ENCODE measurements around the gene RAB19.

The RAB19 gene

GRCh38 chr7:140446467-140446866, 42.6 kb downstream of the RAB19 start:
- no peak overlapping the region for H2BK120ac ChIP-seq (ENCODE audit: insufficient read depth, low read length, poor library complexity)
- DNase-seq: no peak
- no peak overlapping the region for H3K27ac ChIP-seq (ENCODE audit: low read depth, low read length)
- WGBS (ENCODE audit: extremely low coverage, insufficient coverage, insufficient read length): no CpG with 5 or more reads among the region's 11 CpGs
- H3K18ac ChIP-seq (ENCODE audit: low read length): no peak overlapping the region
- H3K36me3 ChIP-seq (ENCODE audit: control insufficient read depth in 1 of 2, insufficient read depth in 2 of 2, low read length in 2 of 2): no peaks in the 10 kb centered on the region
- H3K79me1 ChIP-seq (ENCODE audit: low read length): no peaks in the 10 kb centered on the region
- H4K8ac ChIP-seq (ENCODE audit: low read depth, low read length): no peak overlapping the region
- no peak overlapping the region for H3K23ac ChIP-seq (ENCODE audit: low read length)
- peaks cover 0 to 2% of the 10 kb centered on the region in 2 experiments for H3K4me1 ChIP-seq (ENCODE audit: control insufficient read depth in 1 of 2, insufficient read depth in 2 of 2, low read length in 2 of 2)
- no peak overlapping the region for H3K14ac ChIP-seq (ENCODE audit: low read length)
- no peak overlapping the region for H3K4ac ChIP-seq (ENCODE audit: low read depth, low read length)
- no peak overlapping the region for H3K9ac ChIP-seq (ENCODE audit: low read length)
- H3K9me3 ChIP-seq (ENCODE audit: insufficient read depth, low read depth, low read length): no peaks in the 10 kb centered on the region
- H2AFZ ChIP-seq (ENCODE audit: insufficient read depth, low read length, poor library complexity): no peak overlapping the region
- no peak overlapping the region for H2AK5ac ChIP-seq (ENCODE audit: low read length)
- no peak overlapping the region for H2BK5ac ChIP-seq (ENCODE audit: low read depth, low read length, poor library complexity)
- no peaks in the 10 kb centered on the region for H3K27me3 ChIP-seq (ENCODE audit: insufficient read depth, low read length)
- H4K91ac ChIP-seq (ENCODE audit: low read depth, low read length): no peak overlapping the region
- no peaks in the 10 kb centered on the region for H3K79me2 ChIP-seq (ENCODE audit: control insufficient read depth, insufficient read depth, low read length, poor library complexity)
- H2BK12ac ChIP-seq (ENCODE audit: low read length): no peak overlapping the region
- no peak overlapping the region for H4K12ac ChIP-seq (ENCODE audit: low read depth, low read length)
- no peak overlapping the region for H3K4me2 ChIP-seq (ENCODE audit: low read length)
- H3K4me3 ChIP-seq (ENCODE audit: low read depth, low read length): no peak overlapping the region

- H3K18ac ChIP-seq (ENCODE audit: low read length): no peak overlapping the region
- H3K4me3 ChIP-seq (ENCODE audit: low read depth, low read length): no peak overlapping the region
- no CpG with 5 or more reads among the region's 7 CpGs for WGBS (ENCODE audit: extremely low coverage, insufficient coverage, insufficient read length)
- H3K27me3 ChIP-seq (ENCODE audit: insufficient read depth, low read length): no peaks in the 10 kb centered on the region
- no peak overlapping the region for H3K14ac ChIP-seq (ENCODE audit: low read length)
- DNase-seq: no peak
- no peak overlapping the region for H2BK5ac ChIP-seq (ENCODE audit: low read depth, low read length, poor library complexity)
- no peaks in the 10 kb centered on the region for H3K36me3 ChIP-seq (ENCODE audit: control insufficient read depth in 1 of 2, insufficient read depth in 2 of 2, low read length in 2 of 2)
- no peak overlapping the region for H2BK120ac ChIP-seq (ENCODE audit: insufficient read depth, low read length, poor library complexity)
- no peak overlapping the region for H3K9ac ChIP-seq (ENCODE audit: low read length)
- H3K4ac ChIP-seq (ENCODE audit: low read depth, low read length): no peak overlapping the region
- no peak overlapping the region for H2AFZ ChIP-seq (ENCODE audit: insufficient read depth, low read length, poor library complexity)
- H3K23ac ChIP-seq (ENCODE audit: low read length): no peak overlapping the region
- H2AK5ac ChIP-seq (ENCODE audit: low read length): no peak overlapping the region
- no peak overlapping the region for H2BK12ac ChIP-seq (ENCODE audit: low read length)
- no peaks in the 10 kb centered on the region for H3K79me1 ChIP-seq (ENCODE audit: low read length)
- no peak overlapping the region for H4K91ac ChIP-seq (ENCODE audit: low read depth, low read length)
- H3K27ac ChIP-seq (ENCODE audit: low read depth, low read length): no peak overlapping the region
- H3K4me2 ChIP-seq (ENCODE audit: low read length): no peak overlapping the region
- no peaks in the 10 kb centered on the region for H3K9me3 ChIP-seq (ENCODE audit: insufficient read depth, low read depth, low read length)
- no peak overlapping the region for H4K8ac ChIP-seq (ENCODE audit: low read depth, low read length)
- peaks cover 0 to 2% of the 10 kb centered on the region in 2 experiments for H3K4me1 ChIP-seq (ENCODE audit: control insufficient read depth in 1 of 2, insufficient read depth in 2 of 2, low read length in 2 of 2)
- H4K12ac ChIP-seq (ENCODE audit: low read depth, low read length): no peak overlapping the region
- H3K79me2 ChIP-seq (ENCODE audit: control insufficient read depth, insufficient read depth, low read length, poor library complexity): no peaks in the 10 kb centered on the region
Measured at GRCh38 chr7:140447841-140448240, 44.0 kb downstream of the RAB19 start.

- no peak for DNase-seq
- Histone ChIP-seq H3K36me3 (ENCODE audit: control insufficient read depth in 1 of 2, insufficient read depth in 2 of 2, low read length in 2 of 2) (peaks cover 0 to under 1% of the 10 kb centered on the region in 2 experiments), H3K4me1 (ENCODE audit: control insufficient read depth in 1 of 2, insufficient read depth in 2 of 2, low read length in 2 of 2) (peaks cover 0 to 2% of the 10 kb centered on the region in 2 experiments), H2BK5ac (ENCODE audit: low read depth, low read length, poor library complexity) (no peak overlapping the region), H2AFZ (ENCODE audit: insufficient read depth, low read length, poor library complexity) (no peak overlapping the region), H4K12ac (ENCODE audit: low read depth, low read length) (no peak overlapping the region), H2AK5ac (ENCODE audit: low read length) (no peak overlapping the region), H4K8ac (ENCODE audit: low read depth, low read length) (no peak overlapping the region), H3K27me3 (ENCODE audit: insufficient read depth, low read length) (no peaks in the 10 kb centered on the region), H3K9ac (ENCODE audit: low read length) (no peak overlapping the region), H3K79me1 (ENCODE audit: low read length) (no peaks in the 10 kb centered on the region), H3K4ac (ENCODE audit: low read depth, low read length) (no peak overlapping the region), H3K4me2 (ENCODE audit: low read length) (no peak overlapping the region), H3K9me3 (ENCODE audit: insufficient read depth, low read depth, low read length) (no peaks in the 10 kb centered on the region), H3K23ac (ENCODE audit: low read length) (no peak overlapping the region), H3K27ac (ENCODE audit: low read depth, low read length) (no peak overlapping the region), H2BK12ac (ENCODE audit: low read length) (no peak overlapping the region), H3K18ac (ENCODE audit: low read length) (no peak overlapping the region), H3K79me2 (ENCODE audit: control insufficient read depth, insufficient read depth, low read length, poor library complexity) (no peaks in the 10 kb centered on the region), H2BK120ac (ENCODE audit: insufficient read depth, low read length, poor library complexity) (no peak overlapping the region), H3K14ac (ENCODE audit: low read length) (no peak overlapping the region), H3K4me3 (ENCODE audit: low read depth, low read length) (no peak overlapping the region), H4K91ac (ENCODE audit: low read depth, low read length) (no peak overlapping the region)
- no CpG with 5 or more reads among the region's 4 CpGs for WGBS (ENCODE audit: extremely low coverage, insufficient coverage, insufficient read length)
Measured at GRCh38 chr7:140448781-140449480, 45.1 kb downstream of the RAB19 start.

GRCh38 chr7:140451716-140452115, 47.9 kb downstream of the RAB19 start:
- no peak overlapping the region for H3K4ac ChIP-seq (ENCODE audit: low read depth, low read length)
- H2BK12ac ChIP-seq (ENCODE audit: low read length): no peak overlapping the region
- H4K91ac ChIP-seq (ENCODE audit: low read depth, low read length): no peak overlapping the region
- H2AFZ ChIP-seq (ENCODE audit: insufficient read depth, low read length, poor library complexity): no peak overlapping the region
- no peak overlapping the region for H2BK5ac ChIP-seq (ENCODE audit: low read depth, low read length, poor library complexity)
- no peak overlapping the region for H3K14ac ChIP-seq (ENCODE audit: low read length)
- H3K27ac ChIP-seq (ENCODE audit: low read depth, low read length): no peak overlapping the region
- no peaks in the 10 kb centered on the region for H3K27me3 ChIP-seq (ENCODE audit: insufficient read depth, low read length)
- no peaks in the 10 kb centered on the region for H3K79me1 ChIP-seq (ENCODE audit: low read length)
- H3K9me3 ChIP-seq (ENCODE audit: insufficient read depth, low read depth, low read length): no peaks in the 10 kb centered on the region
- H2BK120ac ChIP-seq (ENCODE audit: insufficient read depth, low read length, poor library complexity): no peak overlapping the region
- H3K79me2 ChIP-seq (ENCODE audit: control insufficient read depth, insufficient read depth, low read length, poor library complexity): no peaks in the 10 kb centered on the region
- H3K18ac ChIP-seq (ENCODE audit: low read length): no peak overlapping the region
- no peak overlapping the region for H2AK5ac ChIP-seq (ENCODE audit: low read length)
- no peak overlapping the region for H3K23ac ChIP-seq (ENCODE audit: low read length)
- H3K9ac ChIP-seq (ENCODE audit: low read length): no peak overlapping the region
- H3K4me1 ChIP-seq (ENCODE audit: control insufficient read depth in 1 of 2, insufficient read depth in 2 of 2, low read length in 2 of 2): peaks cover 0 to 2% of the 10 kb centered on the region in 2 experiments
- H4K8ac ChIP-seq (ENCODE audit: low read depth, low read length): no peak overlapping the region
- H4K12ac ChIP-seq (ENCODE audit: low read depth, low read length): no peak overlapping the region
- WGBS (ENCODE audit: extremely low coverage, insufficient coverage, insufficient read length): no CpG with 5 or more reads among the region's 1 CpG
- no peak for DNase-seq
- peaks cover 11 to 23% of the 10 kb centered on the region in 2 experiments for H3K36me3 ChIP-seq (ENCODE audit: control insufficient read depth in 1 of 2, insufficient read depth in 2 of 2, low read length in 2 of 2)
- no peak overlapping the region for H3K4me2 ChIP-seq (ENCODE audit: low read length)
- no peak overlapping the region for H3K4me3 ChIP-seq (ENCODE audit: low read depth, low read length)
